Adrenal gland (tissue), 5 donors: ENCODE data around the gene TACR2.

ENCODE experiments used
- CTCF ChIP-seq, 6 experiments: fragments of 450-650 bp in 4 of 6; fragments of 200-600 bp in 2 of 6; sonication (generic) in 1 of 6; IDR thresholded peaks; 1 replicate in 5 of 6; 2 replicates in 1 of 6; pipeline versions ENCODE4 v1.5.1 to v1.8.0; 2016 to 2021; ENCODE audit warnings: antibody characterized with exemption in 6 of 6, mild to moderate bottlenecking in 2 of 6, moderate library complexity in 1 of 6
- POLR2A ChIP-seq, 2 donors: fragments of 450-650 bp; IDR thresholded peaks; one replicate each; pipeline ENCODE4 v1.6.1; 2017; ENCODE audit warnings: antibody characterized with exemption in 2 of 2, mild to moderate bottlenecking in 2 of 2, moderate library complexity in 1 of 2
- donor health status: DM: no; HTN: no; CAD: no.

- TF ChIP-seq POLR2A (IDR thresholded peaks at IDR 0.05) (no peak), CTCF (IDR thresholded peaks at IDR 0.05) (no peak)
Measured at GRCh38 chr10:69398466-69398865, 18.3 kb downstream of the TACR2 start.
